Right hindlimb (tissue), 1 donor: ENCODE data around the gene ALDH3A1.

Experiments
- DNase-seq: peaks from one replicate; pipeline ENCODE4 v3.0.0-alpha.2; 2018

ALDH3A1 gene

DNA sequence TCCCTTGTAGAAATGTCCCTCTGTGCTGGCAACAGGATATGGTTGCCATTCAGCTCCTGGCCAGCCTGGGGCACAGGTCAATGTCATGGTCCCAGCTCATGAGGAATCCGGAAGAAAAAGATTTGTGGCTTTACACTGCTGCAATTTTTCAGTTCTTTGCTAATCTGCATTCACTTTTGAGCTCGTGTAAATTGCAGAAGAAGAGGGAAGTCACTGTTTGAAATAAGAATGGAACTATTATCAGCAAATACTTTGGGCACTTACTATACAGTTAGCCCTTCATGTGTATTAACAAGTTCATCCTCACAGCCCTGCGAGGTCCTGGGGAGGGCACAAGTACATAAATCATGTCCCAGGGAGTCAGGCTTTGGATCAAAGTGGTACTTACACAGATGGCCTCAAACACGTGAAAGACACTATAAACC lies 45.9 kb downstream of the ALDH3A1 start:
- DNase-seq, result no peak
